ENCODE data around the gene ADGRA1.
"Not testable (repeated sequence)": the region's sequence is repeated elsewhere in the genome, so short reads cannot be mapped to it uniquely, and the experiment has no call there.

ADGRA1 gene

GRCh38 chr10:133105686-133106390, 18.1 kb downstream of the ADGRA1 start:
- WGBS = 81% methylated on average over 19 of the region's 19 CpGs
- no peaks in the 10 kb centered on the region for H3K36me3 ChIP-seq (ENCODE audit: insufficient read depth, low read length)
- H3K4me1 ChIP-seq (ENCODE audit: insufficient read depth, low read length) = peaks cover 4% of the 10 kb centered on the region; the same call in 1 of the 2 replicates
- no peak overlapping the region for H3K27ac ChIP-seq (ENCODE audit: low read depth, low read length)
- no peaks in the 10 kb centered on the region for H3K27me3 ChIP-seq (ENCODE audit: insufficient read depth, low read length)
- no peak overlapping the region for H3K9ac ChIP-seq (ENCODE audit: low read depth, low read length)
- peaks cover 16% of the 10 kb centered on the region for H3K9me3 ChIP-seq (ENCODE audit: insufficient read depth, low read depth, low read length)
- H3K4me3 ChIP-seq (ENCODE audit: low read length) = no peak overlapping the region

GRCh38 chr10:133106516-133106915, 18.8 kb downstream of the ADGRA1 start:
- H3K27ac ChIP-seq (ENCODE audit: low read depth, low read length) = no peak overlapping the region
- no peaks in the 10 kb centered on the region for H3K27me3 ChIP-seq (ENCODE audit: insufficient read depth, low read length)
- no peaks in the 10 kb centered on the region for H3K36me3 ChIP-seq (ENCODE audit: insufficient read depth, low read length)
- H3K4me3 ChIP-seq (ENCODE audit: low read length) = no peak overlapping the region
- H3K9me3 ChIP-seq (ENCODE audit: insufficient read depth, low read depth, low read length) = peaks cover 16% of the 10 kb centered on the region
- H3K4me1 ChIP-seq (ENCODE audit: insufficient read depth, low read length) = peaks cover 4% of the 10 kb centered on the region; the same call in 1 of the 2 replicates
- WGBS = 91% methylated on average over 18 of the region's 18 CpGs
- H3K9ac ChIP-seq (ENCODE audit: low read depth, low read length) = no peak overlapping the region

GRCh38 chr10:133107442-133107841, 19.7 kb downstream of the ADGRA1 start:
- H3K9me3 ChIP-seq (ENCODE audit: insufficient read depth, low read depth, low read length) = peaks cover 16% of the 10 kb centered on the region
- 62% methylated on average over 1 of the region's 1 CpG for WGBS
- no peak overlapping the region for H3K4me3 ChIP-seq (ENCODE audit: low read length)
- H3K27ac ChIP-seq (ENCODE audit: low read depth, low read length) = no peak overlapping the region
- H3K9ac ChIP-seq (ENCODE audit: low read depth, low read length) = no peak overlapping the region
- no peaks in the 10 kb centered on the region for H3K36me3 ChIP-seq (ENCODE audit: insufficient read depth, low read length)
- H3K27me3 ChIP-seq (ENCODE audit: insufficient read depth, low read length) = no peaks in the 10 kb centered on the region
- H3K4me1 ChIP-seq (ENCODE audit: insufficient read depth, low read length) = no peaks in the 10 kb centered on the region

DNA sequence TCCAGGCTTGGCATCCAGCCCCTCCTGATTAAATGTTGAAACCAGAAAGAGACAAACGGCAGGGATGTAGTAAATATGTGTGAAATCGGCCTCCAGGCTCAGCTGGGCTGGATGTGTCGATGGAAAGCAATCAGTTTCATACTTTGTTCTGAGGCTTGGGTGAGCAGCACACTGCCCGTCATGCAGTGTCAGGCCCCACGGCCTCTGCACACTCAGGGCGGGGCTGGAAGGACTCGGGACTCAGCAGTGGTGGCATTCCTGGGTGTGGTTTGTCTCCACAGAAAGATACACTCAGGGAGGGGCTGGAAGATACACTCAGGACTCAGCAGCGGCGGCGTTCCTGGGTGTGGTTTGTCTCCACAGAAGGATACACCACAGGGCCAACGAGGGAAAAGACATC, 22.0 kb downstream of the ADGRA1 start:
- Histone ChIP-seq H3K4me3 (ENCODE audit: low read length) (no peak overlapping the region), H3K36me3 (ENCODE audit: insufficient read depth, low read length) (no peaks in the 10 kb centered on the region), H3K9me3 (ENCODE audit: insufficient read depth, low read depth, low read length) (peaks cover 16% of the 10 kb centered on the region), H3K4me1 (ENCODE audit: insufficient read depth, low read length) (no peaks in the 10 kb centered on the region), H3K27me3 (ENCODE audit: insufficient read depth, low read length) (no peaks in the 10 kb centered on the region), H3K27ac (ENCODE audit: low read depth, low read length) (no peak overlapping the region), H3K9ac (ENCODE audit: low read depth, low read length) (no peak overlapping the region)
- 82% methylated on average over 11 of the region's 11 CpGs for WGBS

- WGBS = 86% methylated on average over 13 of the region's 13 CpGs
- H3K9me3 ChIP-seq (ENCODE audit: insufficient read depth, low read depth, low read length) = peaks cover 16% of the 10 kb centered on the region
- H3K27ac ChIP-seq (ENCODE audit: low read depth, low read length) = no peak overlapping the region
- no peak overlapping the region for H3K4me3 ChIP-seq (ENCODE audit: low read length)
- no peaks in the 10 kb centered on the region for H3K36me3 ChIP-seq (ENCODE audit: insufficient read depth, low read length)
- H3K27me3 ChIP-seq (ENCODE audit: insufficient read depth, low read length) = no peaks in the 10 kb centered on the region
- H3K9ac ChIP-seq (ENCODE audit: low read depth, low read length) = no peak overlapping the region
- H3K4me1 ChIP-seq (ENCODE audit: insufficient read depth, low read length) = no peaks in the 10 kb centered on the region
Measured at GRCh38 chr10:133110133-133110532, 22.4 kb downstream of the ADGRA1 start.

DNA sequence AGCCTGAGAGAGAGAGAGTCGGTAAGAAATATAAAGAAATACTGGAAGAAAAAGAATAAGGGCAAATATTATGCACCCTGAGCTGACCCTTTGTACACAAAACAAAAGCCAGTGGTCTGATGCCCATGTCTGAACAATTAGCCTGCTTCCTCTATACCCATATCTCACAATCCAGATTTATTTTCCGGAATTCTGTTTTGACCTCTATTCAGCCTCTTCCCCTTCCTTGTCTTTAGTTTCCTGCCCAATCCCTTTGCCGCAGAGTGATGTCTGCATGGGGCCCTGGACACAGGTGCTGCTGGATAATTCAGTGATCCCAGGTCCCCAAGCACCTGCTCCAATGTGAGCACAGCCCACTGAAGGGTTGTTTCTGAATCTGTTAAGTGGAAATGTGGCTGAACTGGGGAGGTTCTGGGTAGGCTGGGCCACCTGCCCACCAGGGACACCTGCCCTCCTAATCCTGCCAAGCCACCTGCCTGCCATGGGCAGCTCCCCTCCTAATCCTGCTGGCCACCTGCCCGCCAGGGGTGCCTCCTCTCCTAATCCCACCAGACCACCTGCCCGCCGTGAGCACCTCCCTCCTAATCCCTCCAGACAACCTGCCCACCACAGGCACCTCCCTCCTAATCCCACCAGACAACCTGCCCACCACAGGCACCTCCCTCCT, 23.0 kb downstream of the ADGRA1 start:
- 70% methylated on average over 5 of the region's 6 CpGs for WGBS
- Histone ChIP-seq H3K27me3 (ENCODE audit: insufficient read depth, low read length) (no peaks in the 10 kb centered on the region), H3K4me3 (ENCODE audit: low read length) (no peak overlapping the region), H3K36me3 (ENCODE audit: insufficient read depth, low read length) (no peaks in the 10 kb centered on the region), H3K27ac (ENCODE audit: low read depth, low read length) (no peak overlapping the region), H3K9me3 (ENCODE audit: insufficient read depth, low read depth, low read length) (peaks cover 16% of the 10 kb centered on the region), H3K9ac (ENCODE audit: low read depth, low read length) (no peak overlapping the region), H3K4me1 (ENCODE audit: insufficient read depth, low read length) (no peaks in the 10 kb centered on the region)

DNA sequence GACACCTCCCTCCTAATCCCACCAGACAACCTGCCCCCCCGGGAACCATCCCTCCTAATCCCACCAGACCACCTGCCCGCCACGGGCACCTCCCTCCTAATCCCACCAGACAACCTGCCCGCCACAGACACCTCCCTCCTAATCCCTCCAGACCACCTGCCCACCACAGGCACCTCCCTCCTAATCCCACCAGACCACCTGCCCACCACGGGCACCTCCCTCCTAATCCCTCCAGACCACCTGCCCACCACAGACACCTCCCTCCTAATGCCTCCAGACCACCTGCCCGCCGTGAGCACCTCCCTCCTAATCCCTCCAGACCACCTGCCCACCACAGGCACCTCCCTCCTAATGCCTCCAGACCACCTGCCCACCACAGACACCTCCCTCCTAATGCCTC, 23.9 kb downstream of the ADGRA1 start:
- not testable (repeated sequence) for H3K36me3 ChIP-seq (ENCODE audit: insufficient read depth, low read length); H3K9ac ChIP-seq (ENCODE audit: low read depth, low read length); H3K27me3 ChIP-seq (ENCODE audit: insufficient read depth, low read length); H3K4me3 ChIP-seq (ENCODE audit: low read length); H3K27ac ChIP-seq (ENCODE audit: low read depth, low read length); H3K4me1 ChIP-seq (ENCODE audit: insufficient read depth, low read length)
- 21% methylated on average over 4 of the region's 7 CpGs for WGBS
- H3K9me3 ChIP-seq (ENCODE audit: insufficient read depth, low read depth, low read length) = peaks cover 16% of the 10 kb centered on the region

GRCh38 chr10:133113146-133113830, 25.6 kb downstream of the ADGRA1 start:
- WGBS = 92% methylated on average over 31 of the region's 31 CpGs

DNA sequence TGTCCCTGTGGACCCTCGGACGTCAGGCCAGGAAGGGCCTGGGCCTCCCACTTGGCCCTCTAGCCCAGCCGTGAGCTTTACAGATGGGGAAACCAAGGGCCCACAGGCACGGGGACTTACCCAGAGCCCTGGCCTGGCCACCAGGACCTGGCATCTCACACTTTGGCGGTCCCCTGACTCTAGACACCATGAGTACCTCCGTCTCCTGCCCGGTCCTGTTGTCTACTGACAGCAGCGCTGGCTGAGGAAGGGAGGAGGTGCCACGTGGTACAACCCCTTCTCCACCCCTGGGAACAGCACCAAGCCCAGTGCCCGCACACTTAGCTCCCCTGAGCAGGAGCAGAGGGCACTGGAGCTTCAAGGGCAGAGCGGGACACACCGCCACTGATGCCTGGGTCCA, 26.1 kb downstream of the ADGRA1 start:
- H3K4me1 ChIP-seq (ENCODE audit: insufficient read depth, low read length) = no peaks in the 10 kb centered on the region
- H3K9ac ChIP-seq (ENCODE audit: low read depth, low read length) = no peak overlapping the region
- H3K27ac ChIP-seq (ENCODE audit: low read depth, low read length) = no peak overlapping the region
- no peak overlapping the region for H3K4me3 ChIP-seq (ENCODE audit: low read length)
- H3K36me3 ChIP-seq (ENCODE audit: insufficient read depth, low read length) = no peaks in the 10 kb centered on the region
- WGBS = 89% methylated on average over 12 of the region's 12 CpGs
- no peaks in the 10 kb centered on the region for H3K9me3 ChIP-seq (ENCODE audit: insufficient read depth, low read depth, low read length)
- no peaks in the 10 kb centered on the region for H3K27me3 ChIP-seq (ENCODE audit: insufficient read depth, low read length)

More at GRCh38 chr10:133113146-133113830, 25.6 kb downstream of the ADGRA1 start:
- H3K9me3 ChIP-seq (ENCODE audit: insufficient read depth, low read depth, low read length) = peaks cover 2% of the 10 kb centered on the region
- no peaks in the 10 kb centered on the region for H3K36me3 ChIP-seq (ENCODE audit: insufficient read depth, low read length)
- H3K27ac ChIP-seq (ENCODE audit: low read depth, low read length) = no peak overlapping the region
- H3K27me3 ChIP-seq (ENCODE audit: insufficient read depth, low read length) = no peaks in the 10 kb centered on the region
- no peaks in the 10 kb centered on the region for H3K4me1 ChIP-seq (ENCODE audit: insufficient read depth, low read length)
- H3K4me3 ChIP-seq (ENCODE audit: low read length) = no peak overlapping the region
- H3K9ac ChIP-seq (ENCODE audit: low read depth, low read length) = no peak overlapping the region

DNA sequence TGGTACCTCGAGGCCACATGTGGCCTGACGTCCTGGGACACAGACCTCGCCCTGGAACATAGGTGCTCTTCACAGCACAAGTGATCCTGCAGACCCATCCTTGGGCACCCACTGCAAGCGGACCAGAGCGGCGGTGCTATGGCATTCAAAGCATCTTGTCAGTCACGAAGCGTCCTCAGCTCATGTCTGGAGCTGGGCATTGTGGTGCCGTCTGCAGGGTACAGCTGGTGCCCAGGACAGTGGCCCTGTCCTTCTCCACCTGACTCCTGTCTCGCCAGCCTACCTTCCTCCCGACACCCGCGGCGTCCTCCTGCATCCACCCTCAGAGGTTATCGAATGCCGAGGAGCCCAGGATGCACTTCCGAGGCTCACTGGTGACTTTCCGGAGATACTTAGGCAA, 26.5 kb downstream of the ADGRA1 start:
- Histone ChIP-seq H3K36me3 (ENCODE audit: insufficient read depth, low read length) (no peaks in the 10 kb centered on the region), H3K4me3 (ENCODE audit: low read length) (no peak overlapping the region), H3K27me3 (ENCODE audit: insufficient read depth, low read length) (no peaks in the 10 kb centered on the region), H3K9me3 (ENCODE audit: insufficient read depth, low read depth, low read length) (no peaks in the 10 kb centered on the region), H3K27ac (ENCODE audit: low read depth, low read length) (no peak overlapping the region), H3K9ac (ENCODE audit: low read depth, low read length) (no peak overlapping the region), H3K4me1 (ENCODE audit: insufficient read depth, low read length) (no peaks in the 10 kb centered on the region)
- WGBS = 95% methylated on average over 18 of the region's 18 CpGs

DNA sequence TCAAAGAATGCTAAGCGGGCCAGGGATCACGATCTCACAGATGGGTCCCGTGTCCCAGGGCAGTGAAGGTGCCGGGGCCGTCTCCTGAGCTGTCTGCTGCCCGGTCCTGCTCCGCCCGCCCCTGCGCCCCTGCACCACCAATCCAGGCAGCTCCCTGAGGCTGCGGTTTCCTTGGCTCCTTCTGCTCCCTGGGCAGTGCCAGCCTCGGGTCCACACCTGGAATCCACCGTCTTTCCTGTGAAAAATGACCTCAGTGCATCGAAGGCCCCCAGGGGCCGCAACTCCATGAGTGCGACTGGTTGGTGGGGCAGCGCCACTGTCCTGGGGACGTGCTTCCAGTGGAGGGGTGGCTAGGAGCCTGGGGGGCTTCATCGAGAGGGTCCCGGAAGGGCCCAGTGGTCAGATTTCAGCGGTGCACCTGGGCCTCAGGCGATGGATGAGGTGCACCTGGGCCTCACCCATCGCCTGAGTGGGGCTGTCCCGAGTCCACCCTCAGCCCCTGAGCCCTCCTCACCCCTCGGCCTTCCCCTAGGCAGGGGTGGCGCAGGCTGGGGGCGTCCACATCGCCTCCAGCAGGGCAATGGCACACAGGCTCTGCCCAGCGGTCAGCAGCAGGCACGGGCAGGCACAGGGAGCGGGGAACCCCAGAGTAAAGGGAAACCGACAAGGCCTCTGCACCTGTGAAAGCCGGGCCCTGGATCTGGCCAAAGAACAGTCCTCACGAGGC, 27.2 kb downstream of the ADGRA1 start:
- Histone ChIP-seq H3K9me3 (ENCODE audit: insufficient read depth, low read depth, low read length) (no peaks in the 10 kb centered on the region), H3K9ac (ENCODE audit: low read depth, low read length) (no peak overlapping the region), H3K27me3 (ENCODE audit: insufficient read depth, low read length) (no peaks in the 10 kb centered on the region), H3K36me3 (ENCODE audit: insufficient read depth, low read length) (no peaks in the 10 kb centered on the region), H3K4me3 (ENCODE audit: low read length) (no peak overlapping the region), H3K27ac (ENCODE audit: low read depth, low read length) (no peak overlapping the region), H3K4me1 (ENCODE audit: insufficient read depth, low read length) (no peaks in the 10 kb centered on the region)
- WGBS = 90% methylated on average over 33 of the region's 33 CpGs

Data from HUES64 (cell line).